WTC11 (cell line): ENCODE measurements around the gene RMC1. TPM values are rescaled to one million over a fixed set of nuclear protein-coding genes. Genes with fewer than 3 reads are reported as not detected.

Experiments
- ATAC-seq: fragments of 200-7000 bp; cut with Tn5 transposase; 2 replicates; pipeline ENCODE4 v1.10.0; 2021; ENCODE audit warnings: mild to moderate bottlenecking, moderate library complexity
- CTCF ChIA-PET: fragments of 300-600 bp; sonication (Branson Sonifier 250); formaldehyde crosslinking; loops from one replicate; lab custom pipeline; 2021; ENCODE audit warnings: antibody characterized with exemption; lab: Charles Lee
- POLR2A ChIA-PET: fragments of 350-600 bp; sonication (Branson Sonifier 250); formaldehyde crosslinking; loops from one replicate; lab custom pipeline; 2021; ENCODE audit warnings: antibody characterized with exemption; lab: Charles Lee
- DNase-seq: peaks from one replicate; pipeline ENCODE4 v3.0.0; 2021; ENCODE audit warnings: low spot score
- H3K27ac Mint-ChIP-seq: 2 replicates; pipeline ENCODE4 v1.8.0; 2021; ENCODE audit warnings: mixed read lengths
- H3K27me3 Mint-ChIP-seq: 2 replicates; pipeline ENCODE4 v1.8.0; 2021; ENCODE audit warnings: low read depth, mild to moderate bottlenecking, moderate library complexity, mixed read lengths
- H3K36me3 Mint-ChIP-seq: 2 replicates; pipeline ENCODE4 v1.8.0; 2021; ENCODE audit warnings: mixed read lengths
- H3K4me1 Mint-ChIP-seq: 2 replicates; pipeline ENCODE4 v1.8.0; 2022; ENCODE audit warnings: mixed read lengths
- H3K4me3 Mint-ChIP-seq: 2 replicates; pipeline ENCODE4 v1.8.0; 2021; ENCODE audit warnings: mild to moderate bottlenecking, moderate library complexity, mixed read lengths
- H3K9me3 Mint-ChIP-seq: 2 replicates; pipeline ENCODE4 v1.8.0; 2021; ENCODE audit warnings: mixed read lengths
- CREB1 ChIP-seq: sonication (generic); formaldehyde crosslinking; IDR thresholded peaks from 2 replicates; pipeline ENCODE4 v1.8.0; 2023; ENCODE audit warnings: mild to moderate bottlenecking, missing genetic modification reagents
- CREM ChIP-seq: sonication (generic); formaldehyde crosslinking; IDR thresholded peaks from 2 replicates; pipeline ENCODE4 v1.8.1; 2022; ENCODE audit warnings: mild to moderate bottlenecking, missing genetic modification reagents, moderate library complexity
- ERG ChIP-seq: fragments of 250-450 bp; sonication (Bioruptor Pico); IDR thresholded peaks from 2 replicates; pipeline ENCODE4 v1.8.0; 2021; ENCODE audit warnings: mild to moderate bottlenecking
- HMGXB4 ChIP-seq: sonication (generic); formaldehyde crosslinking; IDR thresholded peaks from 2 replicates; pipeline ENCODE4 v1.8.1; 2023; ENCODE audit warnings: mild to moderate bottlenecking, moderate library complexity, missing genetic modification reagents
- IRF1 ChIP-seq: sonication (generic); formaldehyde crosslinking; IDR thresholded peaks from 2 replicates; pipeline ENCODE4 v1.8.0; 2023; ENCODE audit warnings: missing genetic modification reagents
- JAZF1 ChIP-seq: fragments of 250-450 bp; sonication (Bioruptor Pico); IDR thresholded peaks from 2 replicates; pipeline ENCODE4 v1.9.0; 2021; ENCODE audit warnings: moderate library complexity, mild to moderate bottlenecking, inconsistent platforms
- JUN ChIP-seq: sonication (generic); formaldehyde crosslinking; IDR thresholded peaks from 2 replicates; pipeline ENCODE4 v1.8.0; 2023; ENCODE audit warnings: mild to moderate bottlenecking, missing genetic modification reagents
- MYBL2 ChIP-seq: sonication (generic); formaldehyde crosslinking; IDR thresholded peaks from 2 replicates; pipeline ENCODE4 v1.8.1; 2023; ENCODE audit warnings: mild to moderate bottlenecking, moderate library complexity, missing genetic modification reagents
- SOX15 ChIP-seq: fragments of 250-450 bp; sonication (Bioruptor Pico); IDR thresholded peaks from 2 replicates; pipeline ENCODE4 v1.9.0; 2021; ENCODE audit warnings: mild to moderate bottlenecking
- SP1 ChIP-seq: sonication (generic); formaldehyde crosslinking; conservative IDR thresholded peaks from 2 replicates; pipeline ENCODE4 v1.8.1; 2022; ENCODE audit warnings: missing genetic modification reagents
- USF1 ChIP-seq: sonication (generic); formaldehyde crosslinking; IDR thresholded peaks from 2 replicates; pipeline ENCODE4 v1.8.0; 2022; ENCODE audit warnings: mild to moderate bottlenecking, missing genetic modification reagents
- ZBTB21 ChIP-seq: sonication (generic); formaldehyde crosslinking; IDR thresholded peaks from 2 replicates; pipeline ENCODE4 v1.8.1; 2023; ENCODE audit warnings: mild to moderate bottlenecking, missing genetic modification reagents, borderline replicate concordance
- ZNF219 ChIP-seq: sonication (generic); formaldehyde crosslinking; IDR thresholded peaks from 2 replicates; pipeline ENCODE4 v1.8.0; 2023; ENCODE audit warnings: missing genetic modification reagents, mild to moderate bottlenecking, borderline replicate concordance
- ZNF263 ChIP-seq: sonication (generic); formaldehyde crosslinking; IDR thresholded peaks from 2 replicates; pipeline ENCODE4 v1.8.1; 2022; ENCODE audit warnings: low read depth, mild to moderate bottlenecking, moderate library complexity, missing genetic modification reagents
- ZNF281 ChIP-seq: sonication (generic); formaldehyde crosslinking; IDR thresholded peaks from 2 replicates; pipeline ENCODE4 v1.8.0; 2023; ENCODE audit warnings: mild to moderate bottlenecking, missing genetic modification reagents
- ZNF317 ChIP-seq: sonication (generic); formaldehyde crosslinking; IDR thresholded peaks from 2 replicates; pipeline ENCODE4 v1.8.1; 2023; ENCODE audit warnings: low read depth, mild to moderate bottlenecking, moderate library complexity, missing genetic modification reagents, borderline replicate concordance
- ZNF416 ChIP-seq: fragments of 250-450 bp; sonication (Bioruptor Pico); IDR thresholded peaks from 2 replicates; pipeline ENCODE4 v1.9.0; 2021; ENCODE audit warnings: mild to moderate bottlenecking, inconsistent platforms
- ZNF425 ChIP-seq: fragments of 250-450 bp; sonication (Bioruptor Pico); conservative IDR thresholded peaks from 2 replicates; pipeline ENCODE4 v1.9.0; 2021; ENCODE audit warnings: mild to moderate bottlenecking
- ZNF512 ChIP-seq: sonication (generic); formaldehyde crosslinking; IDR thresholded peaks from 2 replicates; pipeline ENCODE4 v1.8.1; 2022; ENCODE audit warnings: missing genetic modification reagents, borderline replicate concordance
- ZSCAN18 ChIP-seq: fragments of 250-450 bp; sonication (Bioruptor Pico); IDR thresholded peaks from 2 replicates; pipeline ENCODE4 v2.1.2; 2022; ENCODE audit warnings: mild to moderate bottlenecking, moderate library complexity
- total RNA-seq: library from RNA; stranded (reverse); gene quantifications from 3 replicates; pipeline ENCODE4 v1.2.3, GENCODE V29; 2021

RMC1 gene
- total RNA-seq, 1 experiment from 2014 or later = 15.6 TPM

GRCh38 chr18:23551978-23552377 lies 48.7 kb downstream of the RMC1 start (continued):
- TF ChIP-seq ZNF425 (CRISPR knock-in tag) (no peak), ZNF512 (no peak), ZBTB21 (CRISPR knock-in tag) (no peak), ZSCAN18 (CRISPR knock-in tag) (no peak), HMGXB4 (CRISPR knock-in tag) (no peak)

- Mint-ChIP-seq H3K9me3 (no peaks in the 10 kb centered on the region), H3K36me3 (peaks cover 66% of the 10 kb centered on the region), H3K4me1 (no peaks in the 10 kb centered on the region), H3K27me3 (no peaks in the 10 kb centered on the region), H3K27ac (no peak overlapping the region), H3K4me3 (no peak overlapping the region)
- DNase-seq (no peak), ATAC-seq (no peak)
- ChIA-PET POLR2A (no interaction called here), CTCF (no interaction called here)
- TF ChIP-seq ZNF317 (no peak), SP1 (CRISPR knock-in tag) (no peak), CREB1 (CRISPR knock-in tag) (no peak)
These were observed 49.2 kb downstream of the RMC1 start for GRCh38 chr18:23552505-23552904.

GRCh38 chr18:23553887-23554286 lies 50.6 kb downstream of the RMC1 start:
- Mint-ChIP-seq H3K36me3 (peaks cover 67% of the 10 kb centered on the region), H3K27ac (no peak overlapping the region), H3K9me3 (no peaks in the 10 kb centered on the region), H3K27me3 (no peaks in the 10 kb centered on the region), H3K4me1 (no peaks in the 10 kb centered on the region), H3K4me3 (no peak overlapping the region)
- ATAC-seq (no peak), DNase-seq (no peak)
- CTCF ChIA-PET = no interaction called here
- POLR2A ChIA-PET = no interaction called here
- TF ChIP-seq JUN (CRISPR knock-in tag) (no peak), MYBL2 (CRISPR knock-in tag) (no peak), ZNF416 (CRISPR knock-in tag) (no peak), ZNF263 (CRISPR knock-in tag) (no peak), ZNF281 (CRISPR knock-in tag) (no peak), USF1 (CRISPR knock-in tag) (no peak), JAZF1 (CRISPR knock-in tag) (no peak), ERG (CRISPR knock-in tag) (no peak), ZSCAN18 (CRISPR knock-in tag) (no peak), ZNF219 (no peak), SOX15 (no peak), SP1 (CRISPR knock-in tag) (no peak), IRF1 (no peak), CREM (no peak)
